Activated CD8-positive, alpha-beta memory T cell treated with anti-CD3 and anti-CD28 coated beads, Interleukin-2, amount 10 ng/mL, durations not matched to agents 7 days and 5 days (primary cell): ENCODE data around the gene SUCLG1. TPM values are rescaled to one million over a fixed set of nuclear protein-coding genes. Genes with fewer than 3 reads are reported as not detected.

Experiments used
- ATAC-seq: fragments of 150-1000 bp; cut with Tn5 transposase; one replicate; pipeline ENCODE4 v1.10.0; 2021; ENCODE audit warnings: moderate library complexity
- CTCF ChIA-PET: fragments of 350-600 bp; sonication (Branson Sonifier 250); formaldehyde crosslinking; loops from one replicate; lab custom pipeline; 2021; ENCODE audit warnings: antibody characterized with exemption; lab: Charles Lee
- DNase-seq: peaks from one replicate; pipeline ENCODE4 v3.0.0-alpha.2; 2020
- H3K27ac Mint-ChIP-seq: one replicate; pipeline ENCODE4 v1.8.0; 2021; ENCODE audit warnings: mild to moderate bottlenecking, mixed read lengths
- H3K27me3 Mint-ChIP-seq: one replicate; pipeline ENCODE4 v1.8.0; 2021; ENCODE audit warnings: mixed read lengths
- H3K36me3 Mint-ChIP-seq: one replicate; pipeline ENCODE4 v1.8.0; 2021; ENCODE audit warnings: mild to moderate bottlenecking, mixed read lengths
- H3K4me1 Mint-ChIP-seq: one replicate; pipeline ENCODE4 v1.8.0; 2021; ENCODE audit warnings: mixed read lengths
- H3K4me3 Mint-ChIP-seq: one replicate; pipeline ENCODE4 v1.8.0; 2021; ENCODE audit warnings: mild to moderate bottlenecking, moderate library complexity, mixed read lengths
- H3K9me3 Mint-ChIP-seq: one replicate; pipeline ENCODE4 v1.8.0; 2022; ENCODE audit warnings: low read depth, mixed read lengths
- total RNA-seq, 2 experiments: library from RNA; stranded (reverse); gene quantifications; one replicate each; pipeline ENCODE4 v1.2.3, GENCODE V29; 2021

SUCLG1 gene
- total RNA-seq, 2 experiments from 2014 or later = 72.3 to 76.2 TPM

DNA sequence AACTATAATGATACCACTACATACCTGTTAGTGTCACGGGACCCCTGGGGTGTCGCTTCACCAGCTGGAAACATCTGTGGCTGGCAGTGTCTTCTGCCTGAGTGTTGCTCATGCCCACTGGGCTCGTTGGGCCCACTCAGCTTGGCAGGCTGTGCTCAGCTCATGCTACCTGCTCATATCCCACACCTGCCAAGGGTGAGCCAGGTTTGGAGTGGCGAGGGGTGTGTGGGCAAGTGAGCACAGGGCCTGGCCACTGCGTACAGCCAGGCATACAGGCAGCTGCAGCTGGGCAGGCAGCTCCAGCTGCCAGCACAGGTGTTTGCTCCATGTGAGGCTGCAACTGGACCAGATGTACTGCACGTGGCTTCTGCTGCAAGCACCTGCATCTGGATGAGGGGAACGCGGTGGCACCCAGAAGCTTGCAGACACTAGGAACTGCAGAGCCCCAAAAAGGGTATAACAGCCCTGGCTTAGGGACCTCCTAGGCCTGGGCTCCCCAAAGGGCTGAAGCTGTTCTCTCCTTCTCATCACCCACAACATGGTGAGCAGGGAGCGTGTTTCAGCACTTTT is 70.1 kb downstream of the SUCLG1 start:
- peaks cover 1% of the 10 kb centered on the region for H3K36me3 Mint-ChIP-seq
- H3K27ac Mint-ChIP-seq = no peak overlapping the region
- CTCF ChIA-PET = no interaction called here
- no peaks in the 10 kb centered on the region for H3K4me1 Mint-ChIP-seq
- ATAC-seq (no peak), DNase-seq (no peak)
- H3K9me3 Mint-ChIP-seq = peaks cover 3% of the 10 kb centered on the region
- H3K4me3 Mint-ChIP-seq = no peak overlapping the region
- H3K27me3 Mint-ChIP-seq = peaks cover 37% of the 10 kb centered on the region

DNA sequence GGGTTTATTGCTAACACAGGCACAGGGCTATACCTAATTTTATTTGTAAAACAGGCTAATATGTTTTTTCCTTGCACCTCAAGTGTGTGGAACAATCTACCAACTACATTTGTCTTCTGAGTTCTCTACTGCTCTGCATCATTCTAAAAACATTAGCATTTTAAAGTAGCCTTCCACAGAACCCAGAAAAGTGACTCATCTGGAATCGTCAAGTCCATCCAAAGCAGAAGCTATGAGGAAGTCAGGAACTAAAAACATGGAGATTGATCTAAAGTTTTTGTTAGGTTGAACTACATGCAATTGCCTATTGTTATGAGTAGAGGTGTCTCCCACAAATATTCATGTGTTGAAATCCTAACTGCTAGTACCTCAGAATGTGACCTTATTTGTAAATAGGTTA is 70.9 kb downstream of the SUCLG1 start:
- DNase-seq (no peak), ATAC-seq (no peak)
- Mint-ChIP-seq H3K4me1 (no peaks in the 10 kb centered on the region), H3K4me3 (no peak overlapping the region), H3K27ac (no peak overlapping the region), H3K9me3 (peaks cover 3% of the 10 kb centered on the region), H3K36me3 (peaks cover 1% of the 10 kb centered on the region), H3K27me3 (peaks cover 46% of the 10 kb centered on the region)
- CTCF ChIA-PET = no interaction called here

DNA sequence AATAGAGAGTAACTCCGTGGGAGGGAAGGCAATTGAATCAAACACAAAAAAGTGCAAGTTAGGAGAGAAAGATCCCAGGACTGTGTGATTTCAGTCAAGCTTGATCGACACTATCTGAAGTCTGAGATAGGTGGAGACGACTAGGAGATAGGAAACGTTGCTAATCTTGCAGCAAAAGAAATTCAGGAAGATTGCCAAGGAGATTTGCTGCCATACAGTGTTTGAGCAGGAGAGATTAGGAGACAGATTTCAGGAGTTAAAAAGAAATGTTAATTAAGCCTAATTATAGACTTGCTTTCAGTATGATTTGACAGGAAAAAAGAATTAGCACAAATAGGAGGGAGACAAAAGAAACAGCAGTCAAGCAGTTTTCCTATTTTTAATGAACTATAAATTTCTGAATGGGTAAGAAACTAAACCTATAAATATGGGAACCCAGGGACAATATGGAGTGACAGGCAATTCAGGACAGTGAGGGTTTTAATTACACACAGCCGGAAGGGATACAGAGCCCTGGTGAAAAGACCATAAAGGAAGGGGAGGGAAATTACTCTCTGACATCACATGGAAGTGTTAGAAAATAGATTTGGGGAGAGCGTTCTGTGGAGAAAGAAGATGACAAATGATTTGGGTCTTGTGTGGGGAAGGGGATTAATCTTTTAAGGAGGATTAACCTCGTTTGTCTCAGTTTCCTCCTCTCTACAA is 72.6 kb downstream of the SUCLG1 start:
- Mint-ChIP-seq H3K27me3 (peaks cover 47% of the 10 kb centered on the region), H3K9me3 (no peaks in the 10 kb centered on the region), H3K4me1 (no peaks in the 10 kb centered on the region), H3K36me3 (no peaks in the 10 kb centered on the region), H3K4me3 (no peak overlapping the region), H3K27ac (no peak overlapping the region)
- ATAC-seq (no peak), DNase-seq (no peak)
- CTCF ChIA-PET = no interaction called here

DNA sequence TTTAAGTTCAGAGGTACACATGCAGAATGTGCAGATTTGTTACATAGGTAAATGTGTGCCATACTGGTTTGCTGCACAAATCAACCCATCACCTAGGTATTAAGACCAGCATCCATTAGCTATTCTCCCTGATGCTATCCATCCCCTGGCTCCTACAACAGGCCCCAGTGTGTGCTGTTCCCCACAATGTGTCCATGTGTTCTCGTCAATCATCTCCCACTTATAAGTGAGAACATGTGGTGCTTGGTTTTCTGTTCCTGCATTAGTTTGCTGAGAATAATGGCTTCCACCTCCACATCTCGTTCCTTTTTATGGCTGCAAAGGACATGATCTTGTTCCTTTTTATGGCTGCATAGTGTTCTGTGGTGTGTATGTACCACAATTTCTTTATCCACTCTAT is 75.8 kb downstream of the SUCLG1 start:
- Mint-ChIP-seq H3K27ac (no peak overlapping the region), H3K36me3 (no peaks in the 10 kb centered on the region), H3K27me3 (peaks cover 53% of the 10 kb centered on the region), H3K4me3 (no peak overlapping the region), H3K4me1 (no peaks in the 10 kb centered on the region), H3K9me3 (no peaks in the 10 kb centered on the region)
- ATAC-seq = no peak
- DNase-seq = no peak
- CTCF ChIA-PET = interaction anchor here (1.1 kb wide), 1 partner anchor 8 kb away, joined by 3 read pairs; no protein-coding TSS in a partner anchor

DNA sequence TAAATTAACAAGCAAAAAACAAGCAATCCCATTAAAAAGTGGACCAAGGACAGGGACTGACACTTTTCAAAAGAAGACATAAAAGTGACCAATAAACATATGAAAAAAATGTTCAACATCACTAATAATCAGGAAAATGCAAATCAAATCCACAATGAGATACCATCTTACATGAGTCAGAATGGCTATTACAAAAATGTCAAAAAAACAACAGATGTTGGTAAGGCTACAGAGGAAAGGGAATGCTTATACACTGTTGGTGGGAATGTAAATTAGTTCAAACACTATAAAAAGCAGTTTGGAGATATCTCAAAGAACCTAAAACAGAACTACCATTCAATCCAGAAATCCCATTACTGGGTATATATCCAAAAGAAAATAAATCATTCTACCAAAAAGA is 78.2 kb downstream of the SUCLG1 start:
- no peak for ATAC-seq
- CTCF ChIA-PET = no interaction called here
- Mint-ChIP-seq H3K36me3 (no peaks in the 10 kb centered on the region), H3K4me3 (no peak overlapping the region), H3K4me1 (no peaks in the 10 kb centered on the region), H3K27me3 (peaks cover 37% of the 10 kb centered on the region), H3K9me3 (no peaks in the 10 kb centered on the region), H3K27ac (no peak overlapping the region)
- no peak for DNase-seq

DNA sequence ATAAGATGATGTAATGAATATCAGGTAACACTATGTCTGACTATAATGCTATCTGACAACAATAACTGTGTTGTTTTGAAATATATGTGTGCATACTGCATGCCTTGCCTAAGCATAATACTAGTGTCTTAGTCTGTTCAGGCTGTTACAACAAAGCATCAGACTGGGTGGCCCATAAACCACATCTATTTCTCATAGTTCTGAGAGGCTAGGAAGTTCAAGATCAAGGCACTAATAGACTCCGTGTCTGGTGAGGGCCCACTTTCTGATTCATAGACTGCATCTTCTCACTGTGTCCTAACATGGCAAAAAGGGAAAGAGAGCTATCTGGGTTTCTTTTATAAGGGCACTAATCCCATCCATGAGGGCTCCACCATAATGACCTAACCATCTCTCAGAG is 80.1 kb downstream of the SUCLG1 start:
- Mint-ChIP-seq H3K4me1 (no peaks in the 10 kb centered on the region), H3K4me3 (no peak overlapping the region), H3K36me3 (no peaks in the 10 kb centered on the region), H3K27me3 (peaks cover 22% of the 10 kb centered on the region), H3K27ac (no peak overlapping the region), H3K9me3 (no peaks in the 10 kb centered on the region)
- CTCF ChIA-PET = no interaction called here
- no peak for ATAC-seq
- no peak for DNase-seq

DNA sequence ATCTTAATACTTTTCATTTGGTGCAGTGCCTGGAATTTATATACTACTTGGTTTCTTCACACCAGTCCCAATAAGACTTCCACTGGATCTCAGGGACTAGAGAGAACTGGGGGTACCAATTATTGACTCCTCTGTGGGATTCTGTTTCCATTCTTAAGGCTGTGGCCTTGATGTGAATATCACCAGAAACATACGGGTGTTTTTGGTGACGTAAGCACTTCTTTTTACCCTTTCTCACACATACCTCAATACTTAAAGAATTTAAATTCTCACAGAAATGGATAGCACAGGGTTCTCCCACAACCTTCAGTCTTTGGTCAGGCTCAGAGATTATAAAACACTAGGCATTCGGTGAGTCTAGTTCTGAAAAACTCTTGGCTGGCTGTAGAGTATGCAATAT is 84.1 kb downstream of the SUCLG1 start:
- H3K36me3 Mint-ChIP-seq = no peaks in the 10 kb centered on the region
- no peaks in the 10 kb centered on the region for H3K9me3 Mint-ChIP-seq
- H3K4me3 Mint-ChIP-seq = no peak overlapping the region
- H3K4me1 Mint-ChIP-seq = no peaks in the 10 kb centered on the region
- no peak for ATAC-seq
- no peaks in the 10 kb centered on the region for H3K27me3 Mint-ChIP-seq
- no peak overlapping the region for H3K27ac Mint-ChIP-seq
- no peak for DNase-seq
- CTCF ChIA-PET = no interaction called here

DNA sequence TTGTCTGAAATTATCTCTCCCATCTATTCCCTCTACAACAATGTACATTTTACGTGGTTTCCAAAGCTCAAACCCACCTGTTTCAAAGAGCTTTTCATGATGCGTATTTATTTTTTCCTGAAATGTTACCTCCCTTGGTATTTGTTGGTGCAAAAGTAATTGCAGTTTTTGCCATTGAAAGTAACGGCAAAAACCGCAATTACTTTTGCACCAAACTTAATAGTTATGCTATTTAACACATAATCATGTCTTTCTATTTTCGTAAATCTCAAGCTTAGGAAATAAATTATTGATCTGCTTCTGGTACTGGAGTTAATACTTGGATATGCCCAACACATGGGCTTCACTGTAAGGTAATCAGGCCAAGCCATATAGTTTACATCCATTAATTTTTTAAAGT is 85.2 kb downstream of the SUCLG1 start:
- H3K27ac Mint-ChIP-seq = no peak overlapping the region
- CTCF ChIA-PET = no interaction called here
- no peaks in the 10 kb centered on the region for H3K9me3 Mint-ChIP-seq
- DNase-seq (no peak), ATAC-seq (no peak)
- H3K4me1 Mint-ChIP-seq = no peaks in the 10 kb centered on the region
- H3K36me3 Mint-ChIP-seq = no peaks in the 10 kb centered on the region
- H3K4me3 Mint-ChIP-seq = no peak overlapping the region
- H3K27me3 Mint-ChIP-seq = no peaks in the 10 kb centered on the region

Other genes with a start within 250 kb of the SUCLG1 start
- under 1 TPM; 0.63 to 0.85 TPM for gene DNAH6, start 57.2 kb upstream of the SUCLG1 start, total RNA-seq